GM04504 (cell line): Measurements from ENCODE around the gene SNX8.

Experiments used
- DNase-seq: peaks from one replicate; pipeline ENCODE4 v3.0.0-alpha.2; 2012; ENCODE audit warnings: low read depth

The SNX8 gene

GRCh38 chr7:2260820-2261219 lies 53.4 kb downstream of the SNX8 start:
- DNase-seq, result no peak

- DNase-seq, result no peak
Observed at GRCh38 chr7:2259480-2259879, 54.8 kb downstream of the SNX8 start.

- DNase-seq, result no peak
Observed at GRCh38 chr7:2258661-2259365, 55.4 kb downstream of the SNX8 start.

GRCh38 chr7:2257651-2258050 lies 56.6 kb downstream of the SNX8 start:
- no peak for DNase-seq

- DNase-seq, result no peak
Observed at GRCh38 chr7:2257046-2257551, 57.1 kb downstream of the SNX8 start.

GRCh38 chr7:2256306-2257045 lies 57.8 kb downstream of the SNX8 start:
- DNase-seq, result no peak

GRCh38 chr7:2255145-2256139 lies 58.8 kb downstream of the SNX8 start:
- no peak for DNase-seq

- DNase-seq, result no peak
Observed at GRCh38 chr7:2254429-2255144, 59.7 kb downstream of the SNX8 start.

- no peak for DNase-seq
Observed at GRCh38 chr7:2253525-2254244, 60.6 kb downstream of the SNX8 start.

- DNase-seq, result no peak
Observed at GRCh38 chr7:2253021-2253420, 61.2 kb downstream of the SNX8 start.

GRCh38 chr7:2251841-2252771 lies 62.1 kb downstream of the SNX8 start:
- no peak for DNase-seq

GRCh38 chr7:2251381-2251780 lies 62.9 kb downstream of the SNX8 start:
- no peak for DNase-seq

- DNase-seq, result no peak
Observed at GRCh38 chr7:2249744-2250323, 64.4 kb downstream of the SNX8 start.

- peak; percentile 96 for DNase-seq
Observed at GRCh38 chr7:2248984-2249694, 65.1 kb downstream of the SNX8 start.

GRCh38 chr7:2247141-2247995 lies 66.9 kb downstream of the SNX8 start:
- DNase-seq, result no peak

- no peak for DNase-seq
Observed at GRCh38 chr7:2245883-2246675, 68.2 kb downstream of the SNX8 start.
